ENCODE measurements around the gene VSTM1.

GRCh38 chr19:54021363-54021762 lies 42.3 kb downstream of the VSTM1 start:
- no peak for TF ChIP-seq POLR2AphosphoS5 (IDR thresholded peaks at IDR 0.05; ENCODE audit: low read depth, low read length)
- TF ChIP-seq POLR2A (IDR thresholded peaks at IDR 0.05; ENCODE audit: low read depth, low read length): no peak
- no peak for TF ChIP-seq POU2F2 (IDR thresholded peaks at IDR 0.05; ENCODE audit: low read depth, low read length)

Measured in GM12891 (cell line).